ENCODE results near the gene CARMIL3.
A peak's percentile ranks its signal among the peaks of the same experiment; 100 is the strongest.

The CARMIL3 gene

GRCh38 chr14:24078146-24078545 is 26.3 kb downstream of the CARMIL3 start:
- DNase-seq (ENCODE audit: low read depth) = no peak

- DNase-seq (ENCODE audit: low read depth) = no peak
Observed at GRCh38 chr14:24079491-24080141, 27.8 kb downstream of the CARMIL3 start.

DNA sequence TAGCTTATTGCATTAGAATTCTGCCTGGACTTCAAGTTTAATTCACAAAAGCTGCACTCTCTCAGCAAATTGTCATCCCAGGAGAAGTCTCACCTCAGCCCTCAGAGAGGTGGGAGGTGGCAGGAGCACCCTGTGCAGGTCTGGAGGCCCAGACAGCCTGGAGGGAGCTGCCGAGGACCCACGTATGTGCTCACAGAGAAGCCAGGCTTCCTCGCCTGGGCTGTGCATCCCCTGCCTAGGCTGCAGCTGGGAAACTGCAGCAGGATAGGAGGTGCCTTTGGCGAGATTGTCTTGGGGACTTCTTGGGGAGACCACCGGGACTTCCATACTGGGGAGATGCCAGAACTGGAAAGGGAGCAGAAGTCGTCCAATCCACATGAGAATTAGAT is 28.3 kb downstream of the CARMIL3 start:
- DNase-seq (ENCODE audit: low read depth) = no peak

GRCh38 chr14:24080888-24081738 is 29.3 kb downstream of the CARMIL3 start:
- DNase-seq (ENCODE audit: low read depth) = peak; percentile 44

- DNase-seq (ENCODE audit: low read depth) = no peak
Observed at GRCh38 chr14:24081739-24082211, 30.0 kb downstream of the CARMIL3 start.

DNA sequence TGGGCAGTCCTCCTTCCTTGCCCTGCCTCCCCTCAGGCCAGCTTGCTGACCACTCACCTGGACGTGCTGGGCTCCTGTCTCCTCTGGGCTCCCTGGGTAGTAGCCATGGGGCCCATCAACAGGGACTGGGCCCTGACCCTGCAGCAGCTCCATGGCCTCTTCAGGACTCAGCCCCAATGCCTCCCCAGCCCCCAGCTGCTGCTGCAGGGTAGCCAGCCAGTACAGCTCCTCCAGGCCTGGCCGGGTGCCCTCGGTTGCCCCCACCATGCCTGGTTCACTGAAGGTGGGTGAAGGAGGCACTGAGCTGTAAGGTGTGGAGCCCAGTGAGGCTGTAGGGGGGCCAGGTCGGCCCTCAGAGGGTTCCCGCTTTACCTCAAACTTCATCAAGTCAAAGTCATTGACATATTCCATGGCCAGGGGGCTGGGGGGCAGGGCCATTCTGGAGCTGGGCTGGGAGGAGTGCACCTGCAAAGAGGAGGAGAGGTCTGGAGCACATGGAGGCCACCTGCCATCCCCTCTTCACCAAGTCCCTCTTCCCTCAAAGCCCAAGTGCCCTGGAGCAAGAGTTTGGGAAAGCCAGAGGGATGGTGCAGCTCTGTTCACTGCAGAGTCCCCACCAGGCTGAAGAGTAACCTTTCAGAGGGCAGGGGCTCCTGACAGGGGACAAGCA is 30.7 kb downstream of the CARMIL3 start:
- DNase-seq (ENCODE audit: low read depth) = no peak

- no peak for DNase-seq (ENCODE audit: low read depth)
Observed at GRCh38 chr14:24083462-24083861, 31.7 kb downstream of the CARMIL3 start.

DNA sequence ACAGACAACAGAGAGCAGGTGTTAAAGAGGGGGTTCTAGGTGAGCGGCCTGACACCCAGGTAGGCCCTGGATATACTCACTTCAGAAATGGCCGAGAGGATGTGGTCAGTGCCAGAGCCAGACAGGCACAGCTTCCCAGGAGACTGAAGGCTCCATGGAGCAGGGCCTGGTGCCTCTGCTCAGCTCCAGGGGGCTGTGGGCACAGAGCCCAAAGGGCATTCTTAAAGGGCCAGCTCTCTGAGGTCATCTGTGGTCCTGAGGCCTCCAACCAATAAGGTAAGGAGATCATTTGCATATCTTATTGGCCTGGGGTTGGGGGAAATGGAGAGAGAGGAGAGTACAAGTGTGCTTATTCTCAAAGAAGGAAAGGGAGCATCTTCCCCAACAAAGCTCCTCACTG is 32.6 kb downstream of the CARMIL3 start:
- DNase-seq (ENCODE audit: low read depth) = no peak

GRCh38 chr14:24085215-24085614 is 33.4 kb downstream of the CARMIL3 start:
- no peak for DNase-seq (ENCODE audit: low read depth)

DNA sequence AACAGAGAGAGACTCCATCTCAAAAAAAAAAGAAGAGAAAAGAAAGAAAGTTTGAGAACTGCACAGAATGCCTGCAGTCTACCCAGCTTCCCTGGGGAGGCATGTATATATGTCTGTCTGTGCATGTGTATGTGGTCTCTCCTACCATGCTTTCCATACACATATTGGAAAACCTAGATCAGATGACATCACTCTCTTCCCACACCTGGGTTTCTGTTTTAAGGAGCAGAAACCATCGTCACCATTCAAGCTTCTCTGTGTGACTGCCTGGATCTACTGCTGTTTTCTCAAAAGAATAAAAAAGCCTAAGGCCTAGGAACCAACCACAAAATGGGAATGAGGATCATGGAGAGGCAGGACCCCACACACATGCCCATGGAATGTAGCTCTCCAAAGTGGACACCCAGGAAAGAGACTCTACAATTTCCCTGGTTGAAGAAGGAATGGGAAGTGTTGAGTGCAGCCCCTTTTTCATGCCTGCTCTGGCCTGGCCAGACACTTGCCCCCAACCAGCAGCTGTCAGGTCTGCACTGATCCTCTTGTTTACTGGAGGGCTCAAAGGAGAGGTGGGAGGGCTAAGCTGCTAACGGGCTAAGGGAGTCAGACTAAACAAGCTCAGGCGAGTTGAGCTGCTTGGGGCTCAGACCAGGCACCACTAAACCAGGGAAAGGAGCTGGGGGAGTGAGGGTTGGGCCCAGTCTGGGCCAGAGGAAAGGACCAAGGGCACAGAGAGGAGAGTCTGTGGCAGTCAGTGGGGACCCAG is 34.6 kb downstream of the CARMIL3 start:
- no peak for DNase-seq (ENCODE audit: low read depth)

- DNase-seq (ENCODE audit: low read depth) = no peak
Observed at GRCh38 chr14:24087004-24087403, 35.2 kb downstream of the CARMIL3 start.

DNA sequence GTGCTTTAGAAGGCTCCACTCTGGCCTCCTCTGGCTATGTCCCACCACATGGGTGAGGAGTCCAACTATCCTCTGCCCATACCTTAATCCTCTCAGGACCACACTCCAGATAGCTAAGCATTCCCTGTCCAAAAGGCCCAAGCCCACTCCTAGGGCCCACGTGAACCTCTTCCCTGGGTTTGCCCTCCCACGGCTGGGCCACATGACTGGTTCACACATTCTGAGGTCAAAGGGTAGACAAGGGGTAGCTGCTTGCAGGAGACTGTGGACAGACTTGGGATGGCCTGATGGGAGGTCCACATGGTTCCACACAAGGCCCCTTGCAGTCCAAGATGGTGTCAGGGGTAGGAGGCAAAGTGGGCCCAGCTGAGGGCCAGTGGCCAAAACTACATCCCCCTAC is 36.3 kb downstream of the CARMIL3 start:
- no peak for DNase-seq (ENCODE audit: low read depth)

DNA sequence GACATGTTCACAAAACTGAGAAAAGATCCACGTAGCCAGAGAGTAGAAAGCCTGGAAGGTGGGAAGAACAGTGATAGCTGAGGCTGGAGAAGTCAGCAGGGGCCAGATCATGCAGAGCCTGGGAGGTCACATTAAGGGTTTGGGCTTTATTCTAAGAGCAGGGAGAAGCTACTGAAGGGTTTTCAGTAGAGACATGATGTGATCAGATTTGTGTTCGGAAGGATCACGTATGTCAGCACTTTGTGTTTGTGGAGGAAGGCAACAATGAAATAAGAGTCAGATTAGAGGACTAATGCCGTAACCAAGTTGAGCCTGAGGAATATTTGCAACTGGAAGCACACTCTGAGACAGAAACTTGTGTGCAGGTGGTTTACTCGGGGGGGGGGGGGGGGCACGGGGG is 38.1 kb downstream of the CARMIL3 start:
- DNase-seq (ENCODE audit: low read depth) = no peak

DNA sequence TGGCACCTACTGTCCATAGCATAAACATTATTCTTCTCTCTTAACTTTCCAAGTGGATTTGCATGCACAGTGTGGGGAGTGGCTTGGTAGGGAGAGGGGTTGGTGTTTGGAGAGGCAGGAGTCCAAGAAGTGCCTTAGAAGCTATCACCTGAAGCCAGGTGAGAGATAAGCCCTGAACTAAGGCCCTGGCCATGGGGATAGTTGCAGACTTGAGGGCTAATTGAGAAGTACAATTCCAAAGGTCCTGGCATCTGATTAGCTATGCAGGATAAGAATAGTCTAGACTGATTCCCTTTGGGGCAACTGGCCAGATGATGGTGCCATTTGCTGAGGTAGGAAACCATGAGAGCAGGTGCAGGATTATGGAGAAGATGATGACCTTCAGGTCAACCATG is 40.3 kb downstream of the CARMIL3 start:
- DNase-seq (ENCODE audit: low read depth) = no peak

GRCh38 chr14:24092505-24093206 is 40.8 kb downstream of the CARMIL3 start:
- no peak for DNase-seq (ENCODE audit: low read depth)

- no peak for DNase-seq (ENCODE audit: low read depth)
Observed at GRCh38 chr14:24093207-24093900, 41.5 kb downstream of the CARMIL3 start.

- peak; percentile 73 for DNase-seq (ENCODE audit: low read depth)
Observed at GRCh38 chr14:24093901-24094840, 42.4 kb downstream of the CARMIL3 start, which contains the start of gene PCK2. PCK2 (plus strand) TSS chr14:24094311; CDS start chr14:24094406, 95 bp downstream.

GRCh38 chr14:24094841-24095270 is 43.0 kb downstream of the CARMIL3 start:
- no peak for DNase-seq (ENCODE audit: low read depth)

GRCh38 chr14:24095271-24096068 is 43.7 kb downstream of the CARMIL3 start:
- DNase-seq (ENCODE audit: low read depth) = peak; percentile 30

Measured in stimulated activated CD8-positive, alpha-beta memory T cell treated with anti-CD3 and anti-CD28 coated beads, Interleukin-7, amount 100 ng/mL, for 24 hours (primary cell).